Brain microvascular endothelial cell (primary cell): ENCODE measurements around the gene HSPA4L.

Experiments used
- DNase-seq: peaks from one replicate; pipeline ENCODE4 v3.0.0-alpha.2; 2020
- H3K27ac ChIP-seq: fragments of 250-450 bp; sonication (Bioruptor Pico); 2 replicates; pipeline ENCODE4 v1.5.1; 2020; ENCODE audit warnings: mild to moderate bottlenecking, moderate library complexity
- H3K27me3 ChIP-seq: fragments of 250-450 bp; sonication (Bioruptor Pico); replicated peaks from 2 replicates; pipeline ENCODE4 v1.5.1; 2020; ENCODE audit warnings: mild to moderate bottlenecking
- H3K36me3 ChIP-seq: fragments of 250-450 bp; sonication (Bioruptor Pico); replicated peaks from 2 replicates; pipeline ENCODE4 v1.5.1; 2020; ENCODE audit warnings: mild to moderate bottlenecking
- H3K4me3 ChIP-seq: 2 replicates; pipeline ENCODE4 v1.5.1; 2011; ENCODE audit warnings: low read depth, mild to moderate bottlenecking, control low read depth, low read length, moderate library complexity
- CTCF ChIP-seq: IDR thresholded peaks from 2 replicates; pipeline ENCODE4 v1.5.1; 2011; ENCODE audit warnings: low read depth, mild to moderate bottlenecking, moderate library complexity, low read length, control low read depth, inconsistent platforms; ENCODE audit errors: missing control alignments
- in situ Hi-C: cut with HindIII; loops from 2 replicates; pipeline ENCODE4 v1.10.0; 2017; ENCODE audit warnings: low sequenced_read_pairs, low pct_ligation_motif_present

Gene HSPA4L

GRCh38 chr4:127870688-127871087 is 88.6 kb downstream of the HSPA4L start:
- Histone ChIP-seq H3K36me3 (no peaks in the 10 kb centered on the region), H3K4me3 (no peak overlapping the region), H3K27me3 (no peaks in the 10 kb centered on the region), H3K27ac (no peak overlapping the region)
- in situ Hi-C loops = no loop called here
- DNase-seq = peak; percentile 51
- TF ChIP-seq CTCF = no peak

- TF ChIP-seq CTCF = no peak
- H3K27ac ChIP-seq = no peak overlapping the region
- no peaks in the 10 kb centered on the region for H3K27me3 ChIP-seq
- H3K36me3 ChIP-seq = no peaks in the 10 kb centered on the region
- in situ Hi-C loops = no loop called here
- no peak for DNase-seq
- H3K4me3 ChIP-seq = no peak overlapping the region
Measured at GRCh38 chr4:127875791-127876190, 93.7 kb downstream of the HSPA4L start.

- peak; percentile 95 for DNase-seq
- Histone ChIP-seq H3K27ac (peak within 1 kb of the TSS; percentile 46), H3K4me3 (peak within 1 kb of the TSS; percentile 95), H3K27me3 (no peaks in the 10 kb centered on the region), H3K36me3 (no peaks in the 10 kb centered on the region)
- in situ Hi-C loops = no loop called here
- TF ChIP-seq CTCF = no peak
Measured at GRCh38 chr4:127880763-127881562, 98.8 kb downstream of the HSPA4L start, which contains the start of gene PLK4. TSS of gene PLK4 (plus strand) at chr4:127880893. CDS start at chr4:127881135, 242 bp downstream.

GRCh38 chr4:127881563-127881864 is 99.4 kb downstream of the HSPA4L start:
- no peak overlapping the region for H3K27ac ChIP-seq
- TF ChIP-seq CTCF = peak; percentile 9
- no peaks in the 10 kb centered on the region for H3K27me3 ChIP-seq
- no peak for DNase-seq
- H3K36me3 ChIP-seq = no peaks in the 10 kb centered on the region
- peak overlapping the region; percentile 95 for H3K4me3 ChIP-seq
- in situ Hi-C loops = no loop called here

GRCh38 chr4:127888559-127888958 is 106.4 kb downstream of the HSPA4L start:
- H3K27ac ChIP-seq = no peak overlapping the region
- no peak for TF ChIP-seq CTCF
- H3K27me3 ChIP-seq = no peaks in the 10 kb centered on the region
- in situ Hi-C loops = no loop called here
- no peaks in the 10 kb centered on the region for H3K36me3 ChIP-seq
- no peak for DNase-seq
- no peak overlapping the region for H3K4me3 ChIP-seq

- no peak for DNase-seq
- no peak overlapping the region for H3K4me3 ChIP-seq
- no peaks in the 10 kb centered on the region for H3K27me3 ChIP-seq
- no peak for TF ChIP-seq CTCF
- H3K36me3 ChIP-seq = no peaks in the 10 kb centered on the region
- H3K27ac ChIP-seq = no peak overlapping the region
- in situ Hi-C loops = no loop called here
Measured at GRCh38 chr4:127889903-127890302, 107.8 kb downstream of the HSPA4L start.
